GM12875 (cell line): ENCODE results near the gene DCTN2.
A peak's percentile ranks its signal among the peaks of the same experiment; 100 is the strongest.

Experiments
- H3K4me3 ChIP-seq: one replicate; pipeline ENCODE4 v1.5.1; 2011; ENCODE audit warnings: low read depth, low read length, control low read depth
- TF ChIP-seq, protein P1 (sequence below): IDR thresholded peaks from 2 replicates; pipeline ENCODE4 v1.5.1; 2011; ENCODE audit warnings: low read depth, mild to moderate bottlenecking, control low read depth, inconsistent platforms, low read length, moderate library complexity, borderline replicate concordance; ENCODE audit not compliant: insufficient read depth

The DCTN2 gene

GRCh38 chr12:57488402-57489156 is 58.4 kb downstream of the DCTN2 start:
- peak overlapping the region; percentile 95 for H3K4me3 ChIP-seq
- TF ChIP-seq, protein P1, sequence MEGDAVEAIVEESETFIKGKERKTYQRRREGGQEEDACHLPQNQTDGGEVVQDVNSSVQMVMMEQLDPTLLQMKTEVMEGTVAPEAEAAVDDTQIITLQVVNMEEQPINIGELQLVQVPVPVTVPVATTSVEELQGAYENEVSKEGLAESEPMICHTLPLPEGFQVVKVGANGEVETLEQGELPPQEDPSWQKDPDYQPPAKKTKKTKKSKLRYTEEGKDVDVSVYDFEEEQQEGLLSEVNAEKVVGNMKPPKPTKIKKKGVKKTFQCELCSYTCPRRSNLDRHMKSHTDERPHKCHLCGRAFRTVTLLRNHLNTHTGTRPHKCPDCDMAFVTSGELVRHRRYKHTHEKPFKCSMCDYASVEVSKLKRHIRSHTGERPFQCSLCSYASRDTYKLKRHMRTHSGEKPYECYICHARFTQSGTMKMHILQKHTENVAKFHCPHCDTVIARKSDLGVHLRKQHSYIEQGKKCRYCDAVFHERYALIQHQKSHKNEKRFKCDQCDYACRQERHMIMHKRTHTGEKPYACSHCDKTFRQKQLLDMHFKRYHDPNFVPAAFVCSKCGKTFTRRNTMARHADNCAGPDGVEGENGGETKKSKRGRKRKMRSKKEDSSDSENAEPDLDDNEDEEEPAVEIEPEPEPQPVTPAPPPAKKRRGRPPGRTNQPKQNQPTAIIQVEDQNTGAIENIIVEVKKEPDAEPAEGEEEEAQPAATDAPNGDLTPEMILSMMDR, result no peak

DNA sequence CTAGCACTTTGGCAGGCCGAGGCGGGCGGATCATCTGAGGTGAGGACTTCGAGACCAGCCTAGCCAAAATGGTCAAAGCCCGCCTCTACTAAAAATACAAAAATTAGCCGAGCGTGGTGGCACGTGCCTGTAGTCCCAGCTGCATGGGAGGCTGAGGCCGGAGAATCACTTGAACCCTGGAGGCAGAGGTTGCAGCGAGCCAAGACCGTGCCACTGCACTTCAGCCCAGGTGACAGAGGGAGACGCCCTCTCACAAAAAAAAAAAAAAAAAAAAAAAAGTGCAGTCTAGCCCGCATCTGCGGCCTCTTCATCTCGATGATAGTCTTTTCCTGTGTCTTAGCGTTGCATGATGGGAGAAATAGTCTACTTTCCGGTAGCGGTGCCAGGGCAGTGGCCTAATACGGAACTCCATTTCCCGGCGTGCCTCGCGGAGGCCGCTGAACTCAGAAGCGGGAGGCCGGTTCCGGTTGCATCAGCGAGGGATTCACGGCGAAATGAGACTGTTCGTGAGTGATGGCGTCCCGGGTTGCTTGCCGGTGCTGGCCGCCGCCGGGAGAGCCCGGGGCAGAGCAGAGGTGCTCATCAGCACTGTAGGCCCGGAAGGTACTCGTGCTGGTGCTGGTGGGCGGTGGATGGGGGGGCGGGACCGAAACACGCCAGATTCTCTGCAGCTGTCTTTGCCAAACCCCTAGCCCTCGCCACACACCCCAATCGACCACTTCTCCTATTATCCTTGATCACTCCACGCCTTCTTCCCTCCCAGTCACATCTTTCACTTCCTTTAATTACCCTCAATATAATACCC is 59.2 kb downstream of the DCTN2 start, which contains the start of gene MARS1:
TSS of gene MARS1 (plus strand) at position 472 of the 805 bp plus-strand sequence. CDS start at position 495, 23 bp downstream.
- peak within 1 kb of the TSS; percentile 95 for H3K4me3 ChIP-seq
- TF ChIP-seq, protein P1, result no peak

DNA sequence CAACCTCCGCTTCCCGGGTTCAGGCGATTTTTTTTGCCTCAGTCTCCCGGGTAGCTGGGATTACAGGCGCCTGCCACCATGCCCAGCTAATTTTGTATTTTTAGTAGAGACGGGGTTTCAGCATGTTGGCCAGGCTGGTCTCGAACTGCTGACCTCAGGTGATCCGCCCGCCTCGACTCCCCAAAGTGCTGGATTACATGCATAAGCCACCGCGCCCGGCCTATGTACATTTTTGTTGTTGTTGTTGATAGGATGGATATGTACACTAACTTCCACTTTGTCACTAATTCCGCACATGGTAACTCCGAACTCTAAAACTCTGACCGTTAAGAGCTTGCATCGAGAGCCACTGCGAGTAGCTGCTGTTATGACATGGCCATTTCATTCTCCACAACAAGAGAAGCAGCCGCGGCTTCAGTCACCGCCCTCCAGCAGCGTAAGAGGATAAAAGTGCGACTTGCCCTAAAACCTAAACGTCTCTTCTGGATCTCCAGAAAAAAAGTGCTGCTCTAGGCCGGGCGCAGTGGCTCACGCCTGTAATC is 59.9 kb downstream of the DCTN2 start:
- H3K4me3 ChIP-seq, result no peak overlapping the region
- TF ChIP-seq, protein P1, result no peak

- H3K4me3 ChIP-seq, result no peak overlapping the region
- TF ChIP-seq, protein P1, result no peak
Measured at GRCh38 chr12:57485695-57486094, 61.3 kb downstream of the DCTN2 start.

DNA sequence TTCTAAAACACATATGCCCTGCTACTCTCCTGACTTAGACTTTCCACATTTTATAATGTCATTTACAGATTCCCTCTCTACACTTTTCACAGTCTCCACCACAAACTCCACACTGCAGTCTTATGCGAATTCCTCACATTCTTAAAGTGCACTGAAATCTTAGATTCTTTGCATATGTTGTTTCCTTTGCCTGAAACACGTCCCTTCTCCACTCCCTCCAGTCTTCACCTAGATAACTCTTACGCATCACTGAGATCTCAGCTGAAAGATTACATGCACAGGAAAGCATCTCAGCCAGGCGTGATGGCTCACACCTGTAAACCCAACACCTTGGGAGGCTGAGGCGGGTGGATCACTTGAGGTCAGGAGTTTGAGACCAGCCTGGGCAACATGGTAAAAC is 63.5 kb downstream of the DCTN2 start:
- no peak overlapping the region for H3K4me3 ChIP-seq
- TF ChIP-seq, protein P1, result no peak

DNA sequence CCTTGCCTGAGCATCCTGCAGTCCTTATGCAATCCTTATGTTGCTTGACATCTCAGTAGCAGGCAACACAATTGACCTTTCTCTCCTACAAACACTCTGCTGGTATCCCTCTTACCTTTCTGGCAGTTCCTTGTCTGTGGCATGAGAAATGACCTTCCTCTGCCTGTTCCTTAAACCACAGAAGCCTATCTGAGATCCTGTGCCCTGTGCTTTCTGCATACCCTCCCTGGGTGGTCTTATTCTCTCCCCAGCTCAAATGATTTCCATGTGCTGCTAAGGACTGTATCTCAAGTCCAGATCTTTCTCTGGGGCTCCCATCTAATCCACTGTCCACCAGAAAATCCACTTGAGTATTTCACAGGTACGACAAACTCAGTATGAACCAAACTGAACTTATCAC is 65.3 kb downstream of the DCTN2 start:
- TF ChIP-seq, protein P1, result no peak
- H3K4me3 ChIP-seq, result no peak overlapping the region
